SJSA1 (cell line): ENCODE results near the gene WWOX. TPM values are rescaled to one million over a fixed set of nuclear protein-coding genes. Genes with fewer than 3 reads are reported as not detected.
A peak's percentile ranks its signal among the peaks of the same experiment; 100 is the strongest.

Experiments
- DNase-seq, 2 experiments: peaks; one replicate each; pipeline ENCODE4 v3.0.0-alpha.2; 2015 to 2020; ENCODE audit warnings: low spot score in 2 of 2, low read depth in 1 of 2
- H3K27ac ChIP-seq: fragments of 250-450 bp; sonication (Bioruptor Pico); 2 replicates; pipeline ENCODE4 v1.5.1; 2020; ENCODE audit warnings: mild to moderate bottlenecking, moderate library complexity
- H3K27me3 ChIP-seq: fragments of 250-450 bp; sonication (Bioruptor Pico); replicated peaks from 2 replicates; pipeline ENCODE4 v1.5.1; 2020; ENCODE audit warnings: mild to moderate bottlenecking, moderate library complexity
- H3K36me3 ChIP-seq: fragments of 250-450 bp; sonication (Bioruptor Pico); 2 replicates; pipeline ENCODE4 v1.5.1; 2020; ENCODE audit warnings: mild to moderate bottlenecking
- H3K4me1 ChIP-seq: fragments of 250-450 bp; sonication (Bioruptor Pico); replicated peaks from 2 replicates; pipeline ENCODE4 v1.6.1; 2021; ENCODE audit warnings: mild to moderate bottlenecking
- H3K4me3 ChIP-seq: fragments of 250-450 bp; sonication (Bioruptor Pico); 2 replicates; pipeline ENCODE4 v1.5.1; 2020; ENCODE audit warnings: mild to moderate bottlenecking
- H3K9me3 ChIP-seq: fragments of 250-450 bp; sonication (Bioruptor Pico); replicated peaks from 2 replicates; pipeline ENCODE4 v1.5.1; 2020; ENCODE audit warnings: mild to moderate bottlenecking
- total RNA-seq: library from RNA; depleted of rRNA; stranded (reverse); fragments of >200 nt; shearing (Covaris generic); gene quantifications from 2 replicates; pipeline ENCODE4 v1.2.3, GENCODE V29; 2014

The WWOX gene
- total RNA-seq, 1 experiment from 2014 or later = 13.4 TPM

- Histone ChIP-seq H3K4me3 (no peak overlapping the region), H3K9me3 (0 out of 2 replicates have a peak, but pooled peaks cover 4% of the 10 kb centered on the region), H3K27me3 (no peaks in the 10 kb centered on the region), H3K4me1 (peaks cover 32% of the 10 kb centered on the region), H3K27ac (no peak overlapping the region), H3K36me3 (no peaks in the 10 kb centered on the region)
- DNase-seq = no peak
Measured at GRCh38 chr16:78464833-78465232, 365.4 kb downstream of the WWOX start.

- DNase-seq = no peak
- no peak overlapping the region for H3K27ac ChIP-seq
- no peaks in the 10 kb centered on the region for H3K27me3 ChIP-seq
- no peaks in the 10 kb centered on the region for H3K36me3 ChIP-seq
- H3K9me3 ChIP-seq = 0 out of 2 replicates have a peak, but pooled peaks cover 2% of the 10 kb centered on the region
- H3K4me3 ChIP-seq = no peak overlapping the region
- H3K4me1 ChIP-seq = peaks cover 24% of the 10 kb centered on the region
Measured at GRCh38 chr16:78465730-78466129, 366.3 kb downstream of the WWOX start.

- Histone ChIP-seq H3K36me3 (no peaks in the 10 kb centered on the region), H3K9me3 (no peaks in the 10 kb centered on the region; the same call in 1 of the 2 replicates), H3K4me3 (no peak overlapping the region), H3K4me1 (no peaks in the 10 kb centered on the region), H3K27me3 (no peaks in the 10 kb centered on the region), H3K27ac (no peak overlapping the region)
- DNase-seq = no peak
Measured at GRCh38 chr16:78469787-78470186, 370.3 kb downstream of the WWOX start.

DNA sequence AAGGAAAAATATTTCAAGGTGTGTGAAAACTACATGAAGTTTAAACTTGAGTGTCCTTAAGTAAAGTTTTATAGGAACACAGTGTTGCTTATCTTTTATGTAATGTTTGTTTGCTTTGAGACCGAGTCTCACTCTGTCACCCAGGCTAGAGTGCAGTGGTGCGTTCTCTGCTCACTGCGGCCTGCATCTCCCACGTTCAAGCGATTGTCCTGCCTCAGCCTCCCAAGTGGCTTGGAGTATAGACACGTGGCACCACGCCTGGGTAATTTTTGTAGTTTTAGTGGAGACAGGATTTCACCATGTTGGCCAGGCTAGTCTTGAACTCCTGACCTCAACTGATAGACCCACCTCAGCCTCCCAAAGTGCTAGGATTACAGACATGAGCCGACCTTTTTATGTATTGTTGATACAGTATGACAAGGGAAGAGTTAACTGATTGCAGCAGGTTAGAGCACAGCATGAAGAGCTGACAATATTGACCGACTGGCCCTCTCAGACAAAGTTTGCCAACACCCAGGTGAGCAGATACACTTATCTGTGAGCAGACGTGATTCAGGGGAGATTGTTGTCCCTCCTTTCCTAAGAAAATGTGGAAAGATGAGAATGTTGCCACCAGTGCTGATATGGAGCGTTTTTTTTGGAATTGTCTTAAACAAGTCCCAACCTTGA is 373.7 kb downstream of the WWOX start:
- DNase-seq = no peak

GRCh38 chr16:78474762-78475161 is 375.3 kb downstream of the WWOX start:
- DNase-seq = no peak
- Histone ChIP-seq H3K36me3 (no peaks in the 10 kb centered on the region), H3K27me3 (no peaks in the 10 kb centered on the region)

More for the DNA sequence above, 373.7 kb downstream of the WWOX start:
- Histone ChIP-seq H3K27me3 (no peaks in the 10 kb centered on the region), H3K4me3 (no peak overlapping the region), H3K27ac (no peak overlapping the region), H3K4me1 (no peaks in the 10 kb centered on the region), H3K9me3 (no peaks in the 10 kb centered on the region; the same call in 1 of the 2 replicates), H3K36me3 (no peaks in the 10 kb centered on the region)

GRCh38 chr16:78476615-78477014 is 377.2 kb downstream of the WWOX start:
- Histone ChIP-seq H3K4me1 (no peaks in the 10 kb centered on the region), H3K36me3 (no peaks in the 10 kb centered on the region), H3K9me3 (no peaks in the 10 kb centered on the region), H3K27me3 (no peaks in the 10 kb centered on the region), H3K27ac (no peak overlapping the region), H3K4me3 (no peak overlapping the region)
- no peak for DNase-seq

More at GRCh38 chr16:78474762-78475161, 375.3 kb downstream of the WWOX start:
- no peaks in the 10 kb centered on the region for H3K4me1 ChIP-seq
- no peak overlapping the region for H3K27ac ChIP-seq
- H3K9me3 ChIP-seq = no peaks in the 10 kb centered on the region; the same call in 1 of the 2 replicates
- no peak overlapping the region for H3K4me3 ChIP-seq

DNA sequence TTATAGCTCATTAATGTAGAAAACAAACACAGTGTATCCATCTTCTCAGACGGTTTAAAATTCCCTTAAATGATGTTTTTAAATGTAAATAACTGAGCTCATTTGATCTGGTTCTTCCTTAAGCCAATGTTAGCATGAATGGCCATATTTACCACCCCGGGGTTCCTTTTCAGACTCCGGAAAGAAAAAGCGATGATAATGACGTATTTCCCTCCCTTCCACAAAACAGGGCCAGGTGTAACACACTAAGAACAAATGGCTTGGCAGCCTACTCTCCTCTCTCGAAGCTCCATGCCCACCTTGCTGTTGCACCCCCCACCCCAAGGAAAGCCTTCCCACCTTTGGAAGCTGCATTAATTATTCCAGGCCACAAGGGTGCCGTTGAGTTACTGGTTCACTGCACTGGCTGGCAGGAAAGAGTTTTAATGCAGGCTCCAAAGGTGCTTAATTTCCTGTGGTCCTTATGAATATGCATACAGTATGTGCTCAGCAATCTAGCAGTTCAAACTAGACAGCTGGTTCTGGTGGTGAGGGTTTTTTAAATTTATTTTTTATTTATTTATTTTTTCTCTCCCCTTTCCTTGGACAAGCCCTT is 378.9 kb downstream of the WWOX start:
- no peaks in the 10 kb centered on the region for H3K36me3 ChIP-seq
- no peaks in the 10 kb centered on the region for H3K27me3 ChIP-seq
- H3K9me3 ChIP-seq = no peaks in the 10 kb centered on the region
- no peak overlapping the region for H3K27ac ChIP-seq
- no peaks in the 10 kb centered on the region for H3K4me1 ChIP-seq
- no peak overlapping the region for H3K4me3 ChIP-seq
- peak in 1 of 2 experiments; percentile 23 for DNase-seq

DNA sequence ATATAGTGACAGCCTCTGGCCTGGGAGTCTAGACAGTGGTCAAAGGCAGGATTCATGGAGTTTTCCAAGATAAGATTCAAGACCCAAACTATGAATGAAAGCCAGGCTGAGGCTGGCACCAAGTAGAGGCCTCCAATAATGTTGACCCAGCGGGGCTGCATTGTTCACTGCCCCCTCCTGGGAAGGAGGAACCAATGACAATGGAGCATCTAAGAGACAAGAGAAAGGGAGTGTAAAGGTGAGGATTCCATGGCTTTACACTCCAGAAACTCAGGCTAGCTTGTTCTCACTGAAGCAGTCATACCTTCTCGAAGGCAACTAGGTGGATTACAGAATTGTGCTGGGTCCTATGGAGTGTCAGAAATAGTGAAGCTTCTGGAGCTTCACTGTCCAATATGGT is 380.3 kb downstream of the WWOX start:
- H3K36me3 ChIP-seq = no peaks in the 10 kb centered on the region
- H3K4me3 ChIP-seq = no peak overlapping the region
- H3K9me3 ChIP-seq = no peaks in the 10 kb centered on the region
- DNase-seq = no peak
- no peak overlapping the region for H3K27ac ChIP-seq
- H3K4me1 ChIP-seq = no peaks in the 10 kb centered on the region
- H3K27me3 ChIP-seq = no peaks in the 10 kb centered on the region

DNA sequence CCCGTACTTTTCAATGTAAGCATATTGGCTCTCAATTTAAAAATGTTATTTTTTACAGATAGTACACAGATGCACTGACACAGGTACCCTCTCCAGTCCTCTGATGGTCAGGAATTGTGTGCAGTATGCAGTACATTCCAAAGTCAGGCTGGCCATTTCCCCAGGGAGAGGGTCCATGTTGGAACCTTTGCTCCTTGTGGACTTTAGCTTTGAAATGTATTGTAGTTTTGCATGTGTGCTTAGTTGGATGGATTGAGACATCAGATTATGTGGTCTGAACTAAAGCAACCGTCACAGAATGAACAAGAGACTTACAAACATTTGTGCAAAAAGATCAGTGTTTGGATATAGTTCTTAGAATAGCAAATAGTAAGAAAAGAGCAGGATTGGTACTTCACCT is 381.1 kb downstream of the WWOX start:
- DNase-seq = no peak
- Histone ChIP-seq H3K36me3 (no peaks in the 10 kb centered on the region), H3K4me3 (no peak overlapping the region), H3K27me3 (no peaks in the 10 kb centered on the region), H3K9me3 (no peaks in the 10 kb centered on the region), H3K27ac (no peak overlapping the region), H3K4me1 (no peaks in the 10 kb centered on the region)

DNA sequence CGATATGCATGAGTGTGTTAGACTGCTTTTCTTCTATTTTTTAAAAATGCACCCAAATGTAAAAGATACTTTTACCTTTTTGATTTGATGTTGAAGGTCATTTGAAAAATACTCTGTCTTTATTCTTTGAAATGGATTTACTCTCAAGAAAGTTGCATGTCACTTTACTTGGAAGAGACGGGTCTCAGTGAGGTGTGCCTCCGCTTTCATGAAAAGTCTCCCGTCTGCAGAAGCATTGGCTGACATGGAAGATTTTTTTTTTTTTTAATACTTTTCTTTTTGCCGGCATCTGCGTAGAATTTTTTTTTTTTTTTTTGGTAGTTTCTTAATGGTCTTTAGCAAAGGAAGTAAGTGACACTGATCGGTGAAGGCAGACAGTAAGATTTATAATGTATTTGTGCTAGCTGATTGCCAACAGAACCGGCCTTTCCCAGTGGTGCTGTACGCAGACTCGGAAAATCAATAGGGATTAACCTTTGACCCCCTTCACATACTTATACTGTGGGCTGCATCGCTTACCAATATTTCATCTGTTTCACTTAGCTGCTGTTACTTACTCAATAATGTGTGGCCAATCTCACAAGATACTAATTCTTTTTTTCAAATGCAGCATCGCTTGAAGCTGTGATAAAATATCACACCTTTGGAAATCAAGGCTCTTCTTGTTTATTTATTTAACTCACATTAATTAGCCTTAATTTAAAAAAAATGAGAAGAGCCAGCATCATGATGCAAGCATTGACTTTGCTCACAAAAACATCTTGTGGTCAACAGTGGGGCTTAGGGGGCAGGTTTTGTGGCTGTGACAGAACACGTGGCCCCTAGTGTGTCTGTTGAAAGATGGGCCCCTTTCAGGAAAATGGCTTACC is 383.9 kb downstream of the WWOX start:
- no peaks in the 10 kb centered on the region for H3K36me3 ChIP-seq
- no peak overlapping the region for H3K27ac ChIP-seq
- no peaks in the 10 kb centered on the region for H3K9me3 ChIP-seq
- no peak for DNase-seq
- no peaks in the 10 kb centered on the region for H3K27me3 ChIP-seq
- H3K4me3 ChIP-seq = no peak overlapping the region
- H3K4me1 ChIP-seq = no peaks in the 10 kb centered on the region

DNA sequence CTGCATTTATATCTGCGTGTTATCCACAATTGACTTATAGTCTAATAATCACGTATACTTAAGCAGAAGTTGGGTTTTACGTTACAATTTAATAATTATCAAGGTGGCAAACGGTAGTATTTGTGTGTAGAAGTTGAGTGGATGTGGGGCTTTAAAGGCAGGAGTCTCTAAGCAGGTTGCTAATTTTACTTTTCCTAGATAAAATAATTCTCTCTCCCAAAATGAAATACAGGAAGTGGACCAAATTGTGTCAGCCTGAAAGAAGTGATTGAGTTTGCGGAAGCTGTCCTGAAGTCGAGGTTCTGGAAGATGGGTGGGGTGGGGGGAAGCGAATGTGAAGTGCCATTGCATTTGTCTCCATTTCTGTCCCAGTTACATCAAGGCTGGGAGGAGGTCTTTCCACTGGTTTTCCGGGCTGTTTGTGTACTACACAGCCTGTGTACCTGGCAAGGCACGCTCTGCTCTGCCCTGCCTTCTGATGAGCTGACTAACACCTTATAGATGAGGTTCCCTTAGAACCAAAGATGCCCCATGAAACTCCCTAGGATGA is 385.1 kb downstream of the WWOX start:
- Histone ChIP-seq H3K4me3 (no peak overlapping the region), H3K4me1 (no peaks in the 10 kb centered on the region), H3K27me3 (no peaks in the 10 kb centered on the region), H3K36me3 (no peaks in the 10 kb centered on the region), H3K27ac (no peak overlapping the region), H3K9me3 (no peaks in the 10 kb centered on the region)
- DNase-seq = no peak

GRCh38 chr16:78485188-78485916 is 385.9 kb downstream of the WWOX start:
- H3K36me3 ChIP-seq = no peaks in the 10 kb centered on the region
- H3K4me3 ChIP-seq = no peak overlapping the region
- H3K27me3 ChIP-seq = no peaks in the 10 kb centered on the region
- H3K27ac ChIP-seq = no peak overlapping the region
- H3K4me1 ChIP-seq = no peaks in the 10 kb centered on the region
- no peaks in the 10 kb centered on the region for H3K9me3 ChIP-seq
- DNase-seq = no peak

DNA sequence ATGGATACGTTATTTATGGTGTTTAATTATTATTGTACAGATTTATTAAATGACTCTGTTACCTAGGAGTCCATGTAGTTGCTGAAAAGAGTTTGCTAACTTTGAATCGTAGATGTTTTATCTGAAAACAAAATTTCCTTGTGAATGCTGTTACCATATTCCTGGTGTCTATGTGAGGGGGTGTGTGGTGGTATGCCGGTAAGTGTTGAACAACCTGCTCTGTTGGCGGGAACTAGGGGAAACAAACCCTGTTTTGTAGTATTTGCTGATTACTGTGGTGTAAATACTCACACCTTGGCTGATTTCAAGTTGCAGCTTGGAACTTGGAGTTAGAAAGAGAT is 386.4 kb downstream of the WWOX start:
- Histone ChIP-seq H3K4me1 (no peaks in the 10 kb centered on the region), H3K27me3 (no peaks in the 10 kb centered on the region), H3K4me3 (no peak overlapping the region), H3K9me3 (no peaks in the 10 kb centered on the region), H3K36me3 (no peaks in the 10 kb centered on the region), H3K27ac (no peak overlapping the region)
- DNase-seq = no peak
